Measurements from ENCODE around the gene CST3.
"Not testable (repeated sequence)": the region's sequence is repeated elsewhere in the genome, so short reads cannot be mapped to it uniquely, and the experiment has no call there.

CST3 gene

GRCh38 chr20:23625236-23625964 lies 12.4 kb downstream of the CST3 start:
- no peak for DNase-seq

GRCh38 chr20:23624324-23624691 lies 13.4 kb downstream of the CST3 start:
- no peak for DNase-seq

GRCh38 chr20:23623666-23624323 lies 14.0 kb downstream of the CST3 start:
- DNase-seq, result no peak

- DNase-seq, result no peak
These were observed 14.9 kb downstream of the CST3 start for GRCh38 chr20:23622839-23623343.

GRCh38 chr20:23622401-23622800 lies 15.4 kb downstream of the CST3 start:
- not testable (repeated sequence) for DNase-seq

GRCh38 chr20:23620670-23621386 lies 16.9 kb downstream of the CST3 start:
- DNase-seq, result not testable (repeated sequence)

GRCh38 chr20:23614163-23614562 lies 23.6 kb downstream of the CST3 start:
- no peak for DNase-seq

- DNase-seq, result no peak
These were observed 24.1 kb downstream of the CST3 start for GRCh38 chr20:23613676-23614075.

- DNase-seq, result no peak
These were observed 25.4 kb downstream of the CST3 start for GRCh38 chr20:23612396-23612795.

GRCh38 chr20:23609486-23610109 lies 28.2 kb downstream of the CST3 start:
- no peak for DNase-seq

- no peak for DNase-seq
These were observed 29.4 kb downstream of the CST3 start for GRCh38 chr20:23608251-23608846.

- DNase-seq, result no peak
These were observed 30.1 kb downstream of the CST3 start for GRCh38 chr20:23607497-23608245.

GRCh38 chr20:23606652-23607049 lies 31.1 kb downstream of the CST3 start:
- DNase-seq, result peak; percentile 51

GRCh38 chr20:23605867-23606651 lies 31.7 kb downstream of the CST3 start, which contains the start of gene CST9:
TSS of gene CST9 (minus strand) at chr20:23605917. CDS start at chr20:23605864, 53 bp downstream.
- no peak for DNase-seq

GRCh38 chr20:23604306-23604705 lies 33.4 kb downstream of the CST3 start:
- DNase-seq, result no peak

GRCh38 chr20:23603321-23603720 lies 34.4 kb downstream of the CST3 start:
- no peak for DNase-seq

GRCh38 chr20:23602699-23603098 lies 35.1 kb downstream of the CST3 start:
- no peak for DNase-seq

GRCh38 chr20:23602241-23602640 lies 35.5 kb downstream of the CST3 start:
- DNase-seq, result no peak

- DNase-seq, result no peak
These were observed 36.0 kb downstream of the CST3 start for GRCh38 chr20:23601715-23602114.

GRCh38 chr20:23598481-23598880 lies 39.3 kb downstream of the CST3 start:
- DNase-seq, result no peak

Measured in CD4-positive, alpha-beta T cell treated with Interleukin-6 for 4 hours (primary cell).